ENCODE results near the gene CD96. TPM values are rescaled to one million over a fixed set of nuclear protein-coding genes. Genes with fewer than 3 reads are reported as not detected.

Gene CD96
- total and polyA plus RNA-seq, 2 donors (not counting 1 experiment from before 2014, with no cell fraction given), result 0.10 TPM; not detected in 1

GRCh38 chr3:111542611-111543300 lies 759 bp downstream of the CD96 start:
- no peak overlapping the region for H3K27ac ChIP-seq (ENCODE audit: insufficient read depth, low read length)
- H3K9me3 ChIP-seq (ENCODE audit: control insufficient read depth, insufficient read depth, low read depth, low read length), result no peaks in the 10 kb centered on the region
- no peak overlapping the region for H2AFZ ChIP-seq (ENCODE audit: low read length)
- TF ChIP-seq CTCF (conservative IDR thresholded peaks at IDR 0.05 in 1 of 2, IDR thresholded peaks at IDR 0.05 in 1 of 2; ENCODE audit: low read depth in 1 of 2, low read length in 2 of 2), result no peak
- TF ChIP-seq EZH2 (IDR thresholded peaks at IDR 0.05; ENCODE audit: low read length, missing control alignments), result no peak
- H3K27me3 ChIP-seq (ENCODE audit: control insufficient read depth, insufficient read depth, low read length), result no peaks in the 10 kb centered on the region
- peaks cover 7% of the 10 kb centered on the region for H3K4me1 ChIP-seq (ENCODE audit: control insufficient read depth, extremely low read depth, insufficient read depth, low read length)
- H3K36me3 ChIP-seq (ENCODE audit: control insufficient read depth, insufficient read depth, low read length), result no peaks in the 10 kb centered on the region
- no peak overlapping the region for H3K4me2 ChIP-seq (ENCODE audit: extremely low read depth, insufficient read depth, low read length)
- no peak for DNase-seq (ENCODE audit: low read depth in 2 of 2)
- H4K20me1 ChIP-seq (ENCODE audit: control insufficient read depth, extremely low read depth, insufficient read depth, low read length), result no peaks in the 10 kb centered on the region
- H3K4me3 ChIP-seq (replicated peaks in 1 of 4; ENCODE audit: control extremely low read depth in 1 of 4, insufficient read depth in 1 of 4, low read depth in 3 of 4, low read length in 4 of 4), result no peak overlapping the region
- H3K9ac ChIP-seq (ENCODE audit: insufficient read depth, low read length), result no peak overlapping the region
- no peaks in the 10 kb centered on the region for H3K79me2 ChIP-seq (ENCODE audit: control insufficient read depth, insufficient read depth, low read length)

GRCh38 chr3:111545349-111545748 lies 3.4 kb downstream of the CD96 start:
- Histone ChIP-seq H3K27me3 (ENCODE audit: control insufficient read depth, insufficient read depth, low read length) (peaks cover 3% of the 10 kb centered on the region), H3K9ac (ENCODE audit: insufficient read depth, low read length) (no peak overlapping the region), H3K36me3 (ENCODE audit: control insufficient read depth, insufficient read depth, low read length) (no peaks in the 10 kb centered on the region), H3K4me2 (ENCODE audit: extremely low read depth, insufficient read depth, low read length) (no peak overlapping the region), H3K79me2 (ENCODE audit: control insufficient read depth, insufficient read depth, low read length) (no peaks in the 10 kb centered on the region), H3K4me3 (replicated peaks in 1 of 4; ENCODE audit: control extremely low read depth in 1 of 4, insufficient read depth in 1 of 4, low read depth in 3 of 4, low read length in 4 of 4) (no peak overlapping the region), H3K9me3 (ENCODE audit: control insufficient read depth, insufficient read depth, low read depth, low read length) (no peaks in the 10 kb centered on the region), H3K27ac (ENCODE audit: insufficient read depth, low read length) (no peak overlapping the region), H3K4me1 (ENCODE audit: control insufficient read depth, extremely low read depth, insufficient read depth, low read length) (no peaks in the 10 kb centered on the region), H4K20me1 (ENCODE audit: control insufficient read depth, extremely low read depth, insufficient read depth, low read length) (no peaks in the 10 kb centered on the region), H2AFZ (ENCODE audit: low read length) (no peak overlapping the region)
- TF ChIP-seq CTCF (conservative IDR thresholded peaks at IDR 0.05 in 1 of 2, IDR thresholded peaks at IDR 0.05 in 1 of 2; ENCODE audit: low read depth in 1 of 2, low read length in 2 of 2), result no peak
- TF ChIP-seq EZH2 (IDR thresholded peaks at IDR 0.05; ENCODE audit: low read length, missing control alignments), result no peak
- DNase-seq (ENCODE audit: low read depth in 2 of 2), result no peak

GRCh38 chr3:111547631-111548030 lies 5.6 kb downstream of the CD96 start:
- no peak overlapping the region for H3K9ac ChIP-seq (ENCODE audit: insufficient read depth, low read length)
- no peak overlapping the region for H3K4me2 ChIP-seq (ENCODE audit: extremely low read depth, insufficient read depth, low read length)
- no peak overlapping the region for H3K4me3 ChIP-seq (replicated peaks in 1 of 4; ENCODE audit: control extremely low read depth in 1 of 4, insufficient read depth in 1 of 4, low read depth in 3 of 4, low read length in 4 of 4)
- no peak overlapping the region for H3K27ac ChIP-seq (ENCODE audit: insufficient read depth, low read length)
- H3K9me3 ChIP-seq (ENCODE audit: control insufficient read depth, insufficient read depth, low read depth, low read length), result no peaks in the 10 kb centered on the region
- H3K4me1 ChIP-seq (ENCODE audit: control insufficient read depth, extremely low read depth, insufficient read depth, low read length), result no peaks in the 10 kb centered on the region
- H3K79me2 ChIP-seq (ENCODE audit: control insufficient read depth, insufficient read depth, low read length), result no peaks in the 10 kb centered on the region
- no peak for TF ChIP-seq EZH2 (IDR thresholded peaks at IDR 0.05; ENCODE audit: low read length, missing control alignments)
- no peak for TF ChIP-seq CTCF (conservative IDR thresholded peaks at IDR 0.05 in 1 of 2, IDR thresholded peaks at IDR 0.05 in 1 of 2; ENCODE audit: low read depth in 1 of 2, low read length in 2 of 2)
- no peak for DNase-seq (ENCODE audit: low read depth in 2 of 2)
- H3K36me3 ChIP-seq (ENCODE audit: control insufficient read depth, insufficient read depth, low read length), result no peaks in the 10 kb centered on the region
- peaks cover 3% of the 10 kb centered on the region for H3K27me3 ChIP-seq (ENCODE audit: control insufficient read depth, insufficient read depth, low read length)
- H4K20me1 ChIP-seq (ENCODE audit: control insufficient read depth, extremely low read depth, insufficient read depth, low read length), result no peaks in the 10 kb centered on the region
- H2AFZ ChIP-seq (ENCODE audit: low read length), result no peak overlapping the region
